ENCODE measurements around the gene ACAA1. TPM values are rescaled to one million over a fixed set of nuclear protein-coding genes. Genes with fewer than 3 reads are reported as not detected.
"Not testable (repeated sequence)": the region's sequence is repeated elsewhere in the genome, so short reads cannot be mapped to it uniquely, and the experiment has no call there.

The ACAA1 gene
- total and polyA plus RNA-seq, 9 donors: 27.1 to 50.4 (median 42.7) TPM

- intact Hi-C loops (cut with DNase I): no loop called here
- no peak for TF ChIP-seq CTCF (IDR thresholded peaks at IDR 0.05)
- TF ChIP-seq EP300 (IDR thresholded peaks at IDR 0.05): no peak
- TF ChIP-seq POLR2A (IDR thresholded peaks at IDR 0.05): no peak
- H3K4me1 ChIP-seq (ENCODE audit: insufficient read depth): no peaks in the 10 kb centered on the region
- H3K27me3 ChIP-seq: no peaks in the 10 kb centered on the region
- no peaks in the 10 kb centered on the region for H3K9me3 ChIP-seq
- 83 to 88% (median 84%) methylated on average over 2 of the region's 2 CpGs for WGBS, 3 donors
- no peaks in the 10 kb centered on the region for H3K36me3 ChIP-seq
- no peak overlapping the region for H3K4me3 ChIP-seq
- DNase-seq: no peak
- no peak overlapping the region for H3K27ac ChIP-seq
Measured at GRCh38 chr3:38089163-38089562, 47.8 kb downstream of the ACAA1 start.

GRCh38 chr3:38088126-38089078 lies 48.5 kb downstream of the ACAA1 start:
- WGBS, 3 donors: 88 to 90% (median 89%) methylated on average over 11 of the region's 11 CpGs

GRCh38 chr3:38087278-38087677 lies 49.6 kb downstream of the ACAA1 start:
- H3K4me1 ChIP-seq (ENCODE audit: insufficient read depth); H3K36me3 ChIP-seq; intact Hi-C loops (cut with DNase I); H3K27me3 ChIP-seq; H3K9me3 ChIP-seq; H3K27ac ChIP-seq; H3K4me3 ChIP-seq; DNase-seq: not testable (repeated sequence)

More at GRCh38 chr3:38088126-38089078, 48.5 kb downstream of the ACAA1 start:
- Histone ChIP-seq H3K27me3 (no peaks in the 10 kb centered on the region), H3K36me3 (no peaks in the 10 kb centered on the region), H3K4me1 (ENCODE audit: insufficient read depth) (no peaks in the 10 kb centered on the region), H3K9me3 (no peaks in the 10 kb centered on the region), H3K27ac (no peak overlapping the region), H3K4me3 (no peak overlapping the region)
- DNase-seq: no peak
- TF ChIP-seq EP300 (IDR thresholded peaks at IDR 0.05) (no peak), POLR2A (IDR thresholded peaks at IDR 0.05) (no peak), CTCF (IDR thresholded peaks at IDR 0.05) (no peak)
- intact Hi-C loops (cut with DNase I): no loop called here

- TF ChIP-seq CTCF (IDR thresholded peaks at IDR 0.05) (no peak), POLR2A (IDR thresholded peaks at IDR 0.05) (no peak)
- Histone ChIP-seq H3K9me3 (no peaks in the 10 kb centered on the region), H3K4me1 (ENCODE audit: insufficient read depth) (no peaks in the 10 kb centered on the region), H3K36me3 (no peaks in the 10 kb centered on the region), H3K4me3 (no peak overlapping the region), H3K27ac (no peak overlapping the region), H3K27me3 (no peaks in the 10 kb centered on the region)
- 68 to 84% (median 79%) methylated on average over 3 of the region's 3 CpGs for WGBS, 3 donors
- intact Hi-C loops (cut with DNase I): no loop called here
- no peak for DNase-seq
Measured at GRCh38 chr3:38086496-38086895, 50.4 kb downstream of the ACAA1 start.

GRCh38 chr3:38085943-38086324 lies 51.0 kb downstream of the ACAA1 start:
- H3K27me3 ChIP-seq: no peaks in the 10 kb centered on the region
- TF ChIP-seq CTCF (IDR thresholded peaks at IDR 0.05) (no peak), POLR2A (IDR thresholded peaks at IDR 0.05) (no peak), EP300 (IDR thresholded peaks at IDR 0.05) (no peak)
- no peaks in the 10 kb centered on the region for H3K36me3 ChIP-seq
- no peaks in the 10 kb centered on the region for H3K4me1 ChIP-seq (ENCODE audit: insufficient read depth)
- no peaks in the 10 kb centered on the region for H3K9me3 ChIP-seq
- H3K4me3 ChIP-seq: no peak overlapping the region
- H3K27ac ChIP-seq: no peak overlapping the region
- intact Hi-C loops (cut with DNase I): no loop called here
- WGBS, 3 donors: 69 to 91% (median 88%) methylated on average over 1 of the region's 1 CpG
- DNase-seq: no peak

Data from ovary (tissue), 9 donors.